Mucosa of rectum (tissue), 2 donors: ENCODE results near the gene TESK2.
"Not testable (repeated sequence)": the region's sequence is repeated elsewhere in the genome, so short reads cannot be mapped to it uniquely, and the experiment has no call there.

Source experiments
- H3K27ac ChIP-seq, 2 donors: one replicate each; pipeline ENCODE4 v1.7.0; 2013; ENCODE audit warnings: inconsistent platforms in 2 of 2, low read depth in 2 of 2, low read length in 2 of 2
- H3K27me3 ChIP-seq, 2 donors: one replicate each; pipeline ENCODE4 v1.7.0; 2013; ENCODE audit warnings: low read length in 2 of 2; ENCODE audit not compliant: control insufficient read depth in 2 of 2, insufficient read depth in 2 of 2
- H3K36me3 ChIP-seq, 2 donors: one replicate each; pipeline ENCODE4 v1.7.0; 2013; ENCODE audit warnings: low read length in 2 of 2; ENCODE audit not compliant: control insufficient read depth in 2 of 2, insufficient read depth in 2 of 2
- H3K4me1 ChIP-seq, 2 donors: one replicate each; pipeline ENCODE4 v1.7.0; 2013; ENCODE audit warnings: low read length in 2 of 2, mild to moderate bottlenecking in 1 of 2; ENCODE audit not compliant: control insufficient read depth in 2 of 2, insufficient read depth in 2 of 2
- H3K4me3 ChIP-seq, 2 donors: one replicate each; pipeline ENCODE4 v1.7.0; 2013; ENCODE audit warnings: low read length in 2 of 2
- H3K9ac ChIP-seq, 2 donors: one replicate each; pipeline ENCODE4 v1.7.0; 2013; ENCODE audit warnings: low read length in 2 of 2, low read depth in 1 of 2, mild to moderate bottlenecking in 1 of 2
- H3K9me3 ChIP-seq, 2 donors: one replicate each; pipeline ENCODE4 v1.7.0; 2013; ENCODE audit warnings: low read length in 2 of 2; ENCODE audit not compliant: control insufficient read depth in 2 of 2
- donor health status: healthy.
- donor health status: Normal muscosa, but diverticular disease.

The TESK2 gene

DNA sequence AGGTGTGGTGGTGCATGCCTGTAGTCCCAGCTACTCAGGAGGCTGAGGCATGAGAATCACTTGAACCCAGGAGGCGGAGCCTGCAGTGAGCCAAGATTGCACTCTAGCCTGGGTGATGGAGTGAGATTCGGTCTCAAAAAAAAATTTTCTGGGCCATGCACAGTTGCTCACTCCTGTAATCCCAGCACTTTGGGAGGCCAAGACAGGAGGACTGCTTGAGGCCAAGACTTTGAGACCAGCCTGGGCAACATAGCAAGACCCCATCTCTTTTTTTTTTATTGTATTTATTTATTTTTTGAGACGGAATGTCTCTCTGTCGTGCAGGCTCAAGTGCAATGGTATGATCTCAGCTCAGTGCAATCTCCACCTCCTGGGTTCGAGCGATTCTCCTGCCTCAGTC, 16.8 kb downstream of the TESK2 start:
- not testable (repeated sequence) for H3K9me3 ChIP-seq, H3K36me3 ChIP-seq, H3K27ac ChIP-seq, H3K4me1 ChIP-seq, H3K9ac ChIP-seq, H3K4me3 ChIP-seq, H3K27me3 ChIP-seq

DNA sequence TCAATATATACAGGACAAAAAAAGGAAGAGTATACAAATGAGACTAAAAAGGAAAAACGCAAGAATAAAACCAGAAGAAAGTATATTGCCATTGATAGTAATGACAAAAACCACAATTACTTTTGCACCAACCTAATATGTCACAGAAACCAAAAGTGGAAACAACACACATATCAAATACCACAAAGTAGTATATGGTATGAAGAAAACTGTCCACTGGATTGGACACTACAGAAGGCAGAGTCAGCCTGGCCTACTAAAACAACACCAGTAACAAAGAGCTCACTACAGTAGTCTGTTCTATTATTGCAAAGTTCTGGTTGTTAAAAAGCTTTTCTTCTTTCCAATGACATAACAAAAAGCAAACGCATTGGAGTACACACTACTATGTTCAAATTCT, 17.7 kb downstream of the TESK2 start:
- H3K36me3 ChIP-seq, result no peaks in the 10 kb centered on the region
- no peak overlapping the region for H3K9ac ChIP-seq
- no peaks in the 10 kb centered on the region for H3K9me3 ChIP-seq
- no peak overlapping the region for H3K4me3 ChIP-seq
- no peak overlapping the region for H3K27ac ChIP-seq
- no peaks in the 10 kb centered on the region for H3K27me3 ChIP-seq
- no peaks in the 10 kb centered on the region for H3K4me1 ChIP-seq

DNA sequence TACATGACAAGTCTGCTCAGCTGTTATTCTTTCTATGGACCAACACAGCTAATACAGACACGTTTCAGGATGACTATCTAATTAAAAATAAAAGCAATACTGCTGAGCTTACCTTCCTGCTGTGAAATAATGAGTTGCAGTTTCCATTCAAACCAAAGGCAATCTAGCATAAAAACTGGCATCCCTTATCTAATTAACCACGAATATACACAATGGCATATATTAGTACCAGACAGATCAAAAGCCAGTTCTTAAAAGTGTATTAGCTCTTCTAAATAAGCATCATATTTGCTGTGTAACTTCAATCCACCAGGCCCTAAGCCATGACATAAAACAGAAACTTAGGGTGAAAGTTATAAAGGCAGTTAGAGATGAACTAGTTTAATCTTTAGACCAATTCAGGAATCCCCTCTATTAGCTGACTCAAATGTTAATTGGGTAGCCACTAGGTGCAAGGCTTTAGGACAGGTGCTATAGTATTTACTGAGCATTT, 20.6 kb downstream of the TESK2 start:
- no peak overlapping the region for H3K4me3 ChIP-seq
- no peak overlapping the region for H3K9ac ChIP-seq
- H3K27me3 ChIP-seq, result no peaks in the 10 kb centered on the region

GRCh38 chr1:45467353-45467752, 23.6 kb downstream of the TESK2 start:
- H3K27me3 ChIP-seq, H3K4me1 ChIP-seq, H3K27ac ChIP-seq, H3K36me3 ChIP-seq, H3K9ac ChIP-seq, H3K4me3 ChIP-seq, H3K9me3 ChIP-seq: not testable (repeated sequence)

More for the DNA sequence above, 20.6 kb downstream of the TESK2 start:
- Histone ChIP-seq H3K27ac (no peak overlapping the region), H3K9me3 (no peaks in the 10 kb centered on the region), H3K4me1 (no peaks in the 10 kb centered on the region), H3K36me3 (no peaks in the 10 kb centered on the region)

GRCh38 chr1:45465277-45465676, 25.7 kb downstream of the TESK2 start:
- Histone ChIP-seq H3K9ac (no peak overlapping the region), H3K27me3 (no peaks in the 10 kb centered on the region), H3K9me3 (no peaks in the 10 kb centered on the region), H3K27ac (no peak overlapping the region), H3K4me1 (no peaks in the 10 kb centered on the region), H3K36me3 (no peaks in the 10 kb centered on the region), H3K4me3 (no peak overlapping the region)

GRCh38 chr1:45458894-45459293, 32.1 kb downstream of the TESK2 start:
- Histone ChIP-seq H3K27ac (no peak overlapping the region), H3K9ac (no peak overlapping the region), H3K36me3 (peaks cover 0 to 3% of the 10 kb centered on the region in 2 donors), H3K4me3 (no peak overlapping the region), H3K9me3 (no peaks in the 10 kb centered on the region), H3K27me3 (no peaks in the 10 kb centered on the region), H3K4me1 (no peaks in the 10 kb centered on the region)

GRCh38 chr1:45456531-45456930, 34.4 kb downstream of the TESK2 start:
- no peak overlapping the region for H3K27ac ChIP-seq
- H3K4me3 ChIP-seq, result no peak overlapping the region
- no peaks in the 10 kb centered on the region for H3K27me3 ChIP-seq
- no peaks in the 10 kb centered on the region for H3K4me1 ChIP-seq
- peaks cover 0 to 3% of the 10 kb centered on the region in 2 donors for H3K36me3 ChIP-seq
- no peak overlapping the region for H3K9ac ChIP-seq
- no peaks in the 10 kb centered on the region for H3K9me3 ChIP-seq

GRCh38 chr1:45455162-45455561, 35.8 kb downstream of the TESK2 start:
- no peak overlapping the region for H3K9ac ChIP-seq
- H3K4me1 ChIP-seq, result no peaks in the 10 kb centered on the region
- H3K27ac ChIP-seq, result no peak overlapping the region
- no peaks in the 10 kb centered on the region for H3K27me3 ChIP-seq
- H3K9me3 ChIP-seq, result no peaks in the 10 kb centered on the region
- peaks cover 0 to 3% of the 10 kb centered on the region in 2 donors for H3K36me3 ChIP-seq
- no peak overlapping the region for H3K4me3 ChIP-seq

DNA sequence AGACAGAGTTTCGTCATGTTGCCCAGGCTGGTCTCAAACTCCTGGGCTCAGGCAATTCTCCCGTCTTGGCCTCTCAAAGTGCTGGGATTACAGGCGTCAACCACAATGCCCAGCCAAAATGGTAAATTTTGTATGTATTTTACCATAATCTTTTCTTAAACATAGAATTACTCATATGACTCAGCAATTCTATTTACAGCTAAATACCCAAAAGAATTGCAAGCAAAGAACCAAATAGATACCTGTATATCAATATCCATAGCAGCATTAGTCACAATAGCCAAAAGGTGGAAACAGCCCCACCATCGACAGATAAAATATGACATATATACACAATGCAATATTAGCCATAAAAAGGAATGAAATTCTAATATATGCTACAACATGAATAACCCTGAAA, 36.5 kb downstream of the TESK2 start:
- H3K9ac ChIP-seq, result no peak overlapping the region
- H3K4me3 ChIP-seq, result no peak overlapping the region

DNA sequence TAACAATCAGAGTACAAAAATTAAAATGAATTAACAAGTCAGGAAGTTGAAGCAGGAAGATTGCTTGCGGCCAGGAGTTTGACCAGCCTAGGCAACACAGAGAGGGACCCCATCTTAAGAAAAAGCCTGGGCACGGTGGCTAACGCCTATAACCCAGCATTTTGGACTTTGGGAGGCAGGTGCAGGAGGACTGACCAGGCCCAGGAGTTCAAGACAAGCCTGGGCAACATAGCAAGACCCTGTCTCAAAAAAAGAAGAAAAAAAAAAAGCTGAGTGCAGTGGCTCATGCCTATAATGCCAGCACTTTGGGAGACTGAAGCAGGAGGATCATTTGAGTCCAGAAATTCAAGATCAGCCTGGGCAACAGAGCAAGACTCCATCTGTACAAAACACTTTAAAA, 38.5 kb downstream of the TESK2 start:
- Histone ChIP-seq H3K9ac (no peak overlapping the region), H3K36me3 (peaks cover 0 to 2% of the 10 kb centered on the region in 2 donors), H3K9me3 (no peaks in the 10 kb centered on the region)

More for the DNA sequence above, 36.5 kb downstream of the TESK2 start:
- Histone ChIP-seq H3K27me3 (no peaks in the 10 kb centered on the region), H3K4me1 (no peaks in the 10 kb centered on the region), H3K9me3 (no peaks in the 10 kb centered on the region), H3K27ac (no peak overlapping the region), H3K36me3 (peaks cover 0 to 3% of the 10 kb centered on the region in 2 donors)

DNA sequence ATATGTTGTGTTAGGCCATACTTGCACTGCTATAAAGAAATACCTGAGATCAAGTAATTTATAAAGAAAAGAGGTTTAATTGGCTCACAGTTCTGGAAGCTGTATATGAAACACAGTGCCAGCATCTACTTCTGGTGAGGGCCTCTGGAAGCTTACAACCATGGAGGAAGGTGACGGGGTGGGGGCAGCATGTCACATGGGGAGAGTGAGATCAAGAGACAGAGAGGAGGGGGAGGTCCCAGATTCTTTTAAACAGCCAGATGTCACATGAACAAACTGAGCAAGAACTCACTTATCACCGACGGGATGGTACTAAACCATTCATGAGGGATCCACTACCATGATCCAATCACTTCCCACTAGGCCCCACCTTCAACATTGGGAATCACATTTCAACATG, 42.6 kb downstream of the TESK2 start:
- no peak overlapping the region for H3K4me3 ChIP-seq
- H3K27ac ChIP-seq, result no peak overlapping the region

More for the DNA sequence above, 38.5 kb downstream of the TESK2 start:
- H3K4me1 ChIP-seq, result no peaks in the 10 kb centered on the region
- no peaks in the 10 kb centered on the region for H3K27me3 ChIP-seq
- no peak overlapping the region for H3K27ac ChIP-seq
- H3K4me3 ChIP-seq, result no peak overlapping the region

More for the DNA sequence above, 42.6 kb downstream of the TESK2 start:
- H3K9me3 ChIP-seq, result no peaks in the 10 kb centered on the region
- H3K27me3 ChIP-seq, result no peaks in the 10 kb centered on the region
- H3K9ac ChIP-seq, result no peak overlapping the region
- H3K36me3 ChIP-seq, result no peaks in the 10 kb centered on the region
- H3K4me1 ChIP-seq, result no peaks in the 10 kb centered on the region
